HepG2 (cell line): ENCODE data around the gene MALT1. TPM values are rescaled to one million over a fixed set of nuclear protein-coding genes. Genes with fewer than 3 reads are reported as not detected.

Source experiments
- ATAC-seq: fragments of 200-7000 bp; cut with Tn5 transposase; 3 replicates; pipeline ENCODE4 v1.9.1; 2020; ENCODE audit warnings: mild to moderate bottlenecking, moderate library complexity
- BruUV-seq: library from RNA; stranded (reverse); fragments of 400-500 nt; replicated peaks from 2 replicates; lab custom pipeline; 2021; lab: Mats Ljungman, UMichigan
- CTCF ChIA-PET: fragments of 300-600 bp; formaldehyde crosslinking; extraction: SDS; loops from one replicate; lab custom pipeline; 2021; ENCODE audit warnings: low total read pairs, inconsistent platforms, low intra/inter-chr PET ratio; lab: Yijun Ruan, JAX
- POLR2A ChIA-PET: fragments of 350-600 bp; sonication (Branson Sonifier 250); formaldehyde crosslinking; loops from one replicate; lab custom pipeline; 2020; ENCODE audit warnings: antibody characterized with exemption, inconsistent platforms; lab: Yijun Ruan, JAX
- DNase-seq: peaks from one replicate; pipeline ENCODE4 v3.0.0-alpha.2; 2015; ENCODE audit warnings: low spot score
- FAIRE-seq: peaks from 3 replicates; lab custom pipeline; 2011; peaks lifted over from hg19 to GRCh38; lab: Jason Lieb, UNC
- H2AFZ ChIP-seq: one replicate; pipeline ENCODE4 v1.6.1; 2011; ENCODE audit warnings: low read length, inconsistent platforms
- H3K27ac ChIP-seq: fragments of 300-600 bp; 3 replicates; pipeline ENCODE4 v1.8.0; 2011; ENCODE audit warnings: mixed run types, mild to moderate bottlenecking, mixed read lengths, low read length, inconsistent platforms; ENCODE audit not compliant: insufficient read depth; ENCODE audit errors: extremely low read length
- H3K27me3 ChIP-seq, 2 experiments: fragments of 200-600 bp in 1 of 2; 2 replicates in 1 of 2; 3 replicates in 1 of 2; pipeline versions ENCODE4 v1.6.0 to v1.8.0; 2011; ENCODE audit warnings: low read length in 2 of 2, mild to moderate bottlenecking in 2 of 2, moderate library complexity in 2 of 2, inconsistent platforms in 1 of 2; ENCODE audit not compliant: insufficient read depth in 2 of 2, control insufficient read depth in 1 of 2
- H3K36me3 ChIP-seq, 2 experiments: fragments of 200-600 bp in 1 of 2; replicated peaks in 1 of 2; 2 replicates in 1 of 2; 3 replicates in 1 of 2; pipeline versions ENCODE4 v1.5.1 to v1.8.0; 2011; ENCODE audit warnings: low read length in 2 of 2, inconsistent platforms in 1 of 2; ENCODE audit not compliant: insufficient read depth in 2 of 2, control insufficient read depth in 1 of 2
- H3K4me1 ChIP-seq: 2 replicates; pipeline ENCODE4 v1.5.1; 2012; ENCODE audit warnings: low read length, inconsistent platforms; ENCODE audit not compliant: insufficient read depth
- H3K4me2 ChIP-seq: 2 replicates; pipeline ENCODE4 v1.6.0; 2011; ENCODE audit warnings: low read depth, low read length, inconsistent platforms
- H3K4me3 ChIP-seq, 3 experiments: fragments of 200-600 bp in 1 of 3; sonication (generic), shearing (Covaris generic) in 1 of 3; replicated peaks in 1 of 3; 2 replicates each; pipeline ENCODE4 v1.5.1; 2011 to 2016; ENCODE audit warnings: low read length in 3 of 3, inconsistent platforms in 2 of 3, low read depth in 2 of 3, mild to moderate bottlenecking in 2 of 3, control low read depth in 1 of 3, mixed read lengths in 1 of 3; ENCODE audit not compliant: insufficient read depth in 1 of 3
- H3K79me2 ChIP-seq: one replicate; pipeline ENCODE4 v1.6.1; 2011; ENCODE audit warnings: low read length, inconsistent platforms; ENCODE audit not compliant: insufficient read depth
- H3K9ac ChIP-seq: 2 replicates; pipeline ENCODE4 v1.6.0; 2011; ENCODE audit warnings: mild to moderate bottlenecking, low read depth, low read length, inconsistent platforms; ENCODE audit not compliant: insufficient read depth
- H3K9me3 ChIP-seq: 2 replicates; pipeline ENCODE4 v1.5.1; 2012; ENCODE audit warnings: mild to moderate bottlenecking, low read length
- H4K20me1 ChIP-seq: 2 replicates; pipeline ENCODE4 v1.6.0; 2011; ENCODE audit warnings: inconsistent platforms, mild to moderate bottlenecking, low read length, moderate library complexity; ENCODE audit not compliant: insufficient read depth
- GLI4 ChIP-seq: sonication (generic); formaldehyde crosslinking; IDR thresholded peaks from 2 replicates; pipeline ENCODE4 v1.5.1; 2020; ENCODE audit warnings: missing genetic modification reagents, mild to moderate bottlenecking, moderate library complexity, borderline replicate concordance
- MAX ChIP-seq: IDR thresholded peaks from 2 replicates; pipeline ENCODE4 v1.6.1; 2012; ENCODE audit warnings: inconsistent platforms
- WGBS: methylation state at CpG from one replicate; pipeline ENCODE4 v1.1.6; 2017; ENCODE audit warnings: low lambda C conversion rate; 5-methylcytosine and 5-hydroxymethylcytosine counted together
- in situ Hi-C: cut with HindIII; loops from 2 replicates; pipeline ENCODE4 v1.10.0; 2017; ENCODE audit warnings: low pct_unique_long_range_greater_than_20kb; ENCODE audit not compliant: extremely low pct_ligation_motif_present
- intact Hi-C: fragments of 100-400 bp; cut with micrococcal nuclease; formaldehyde crosslinking; loops from one replicate; pipeline ENCODE4 v1.10.0; 2022; ENCODE audit not compliant: unreplicated experiment
- polyA plus RNA-seq, 8 experiments: library from polyadenylated mRNA; depleted of rRNA in 3 of 8; stranded (reverse) in 7 of 8; unstranded in 1 of 8; fragments of >200 nt; fragmentation: Illumina TruSeq in 4 of 8; extraction: Trizol in 4 of 8; gene quantifications; 2 replicates each; pipeline versions ENCODE4 v1.2.1 to v1.2.3, GENCODE V29; 2011 to 2016; ENCODE audit warnings: low read depth in 4 of 8, missing spikeins in 1 of 8, mixed read lengths in 1 of 8; ENCODE audit not compliant: insufficient read depth in 1 of 8
- total RNA-seq, 5 experiments: library from RNA; depleted of rRNA; stranded (reverse); fragments of >200 nt; fragmentation: Illumina TruSeq; extraction: Trizol; gene quantifications; 2 replicates each; pipeline ENCODE4 v1.2.3, GENCODE V29; 2016; ENCODE audit warnings: low read depth in 1 of 5

The MALT1 gene
- total and polyA plus RNA-seq, 2 of the 13 experiments (the other 11 are each of a cell fraction or from before 2014, with no cell fraction given), result 43.9 to 89.0 TPM

- Histone ChIP-seq H3K9ac (no peak overlapping the region), H4K20me1 (no peaks in the 10 kb centered on the region), H3K27me3 (peaks cover 0 to 18% of the 10 kb centered on the region in 2 experiments; a peak in 3 of 5 replicates), H3K4me1 (no peaks in the 10 kb centered on the region), H3K4me3 (no peak overlapping the region), H3K79me2 (no peaks in the 10 kb centered on the region), H3K36me3 (no peaks in the 10 kb centered on the region), H3K27ac (no peak overlapping the region), H2AFZ (no peak overlapping the region), H3K9me3 (no peaks in the 10 kb centered on the region), H3K4me2 (no peak overlapping the region)
- intact Hi-C loops, result no loop called here
- ChIA-PET CTCF (no interaction called here), POLR2A (no interaction called here)
- TF ChIP-seq MAX, result no peak
- TF ChIP-seq GLI4, result no peak
- DNase-seq, result no peak
- FAIRE-seq, result no peak
- no TSS peak for BruUV-seq
- no peak for ATAC-seq
- in situ Hi-C loops, result no loop called here
- WGBS, result 21% methylated on average over 4 of the region's 4 CpGs
Observed at GRCh38 chr18:58803978-58804377, 132.7 kb downstream of the MALT1 start.

Other genes starting within 250 kb of the MALT1 start
- 0.21 and 0.31 TPM in 2 replicates for gene ALPK2, start 42.4 kb upstream of the MALT1 start, total RNA-seq (2016; rRNA removed; fragmentation: Illumina TruSeq; extraction: Trizol)
- gene ALPK2, start 42.4 kb upstream of the MALT1 start, polyA plus RNA-seq (2011; rRNA removed), result 2.4 and 3.9 TPM in 2 replicates
- gene ZNF532, start 193.4 kb downstream of the MALT1 start, total RNA-seq (2016; rRNA removed; fragmentation: Illumina TruSeq; extraction: Trizol), result not detected in 2 replicates
- not detected in 2 replicates for gene ZNF532, start 193.4 kb downstream of the MALT1 start, polyA plus RNA-seq (2011; rRNA removed)